Neuron (in vitro differentiated cells): ENCODE data around the gene SLC7A4.
"Not testable (repeated sequence)": the region's sequence is repeated elsewhere in the genome, so short reads cannot be mapped to it uniquely, and the experiment has no call there.

ENCODE experiments used
- H2AFZ ChIP-seq: one replicate; pipeline ENCODE4 v1.6.1; 2013; ENCODE audit warnings: low read depth, mild to moderate bottlenecking, inconsistent platforms, low read length, moderate library complexity
- H3K27me3 ChIP-seq: one replicate; pipeline ENCODE4 v1.6.1; 2013; ENCODE audit warnings: low read length; ENCODE audit not compliant: insufficient read depth
- H3K36me3 ChIP-seq: one replicate; pipeline ENCODE4 v1.6.1; 2013; ENCODE audit warnings: low read length; ENCODE audit not compliant: insufficient read depth
- H3K4me1 ChIP-seq: one replicate; pipeline ENCODE4 v1.6.1; 2013; ENCODE audit warnings: low read length; ENCODE audit not compliant: insufficient read depth
- H3K4me3 ChIP-seq: 2 replicates; pipeline ENCODE4 v1.5.1; 2013; ENCODE audit warnings: mild to moderate bottlenecking, low read length, moderate library complexity
- H3K9me3 ChIP-seq: one replicate; pipeline ENCODE4 v1.6.1; 2013; ENCODE audit warnings: low read length

SLC7A4 gene

DNA sequence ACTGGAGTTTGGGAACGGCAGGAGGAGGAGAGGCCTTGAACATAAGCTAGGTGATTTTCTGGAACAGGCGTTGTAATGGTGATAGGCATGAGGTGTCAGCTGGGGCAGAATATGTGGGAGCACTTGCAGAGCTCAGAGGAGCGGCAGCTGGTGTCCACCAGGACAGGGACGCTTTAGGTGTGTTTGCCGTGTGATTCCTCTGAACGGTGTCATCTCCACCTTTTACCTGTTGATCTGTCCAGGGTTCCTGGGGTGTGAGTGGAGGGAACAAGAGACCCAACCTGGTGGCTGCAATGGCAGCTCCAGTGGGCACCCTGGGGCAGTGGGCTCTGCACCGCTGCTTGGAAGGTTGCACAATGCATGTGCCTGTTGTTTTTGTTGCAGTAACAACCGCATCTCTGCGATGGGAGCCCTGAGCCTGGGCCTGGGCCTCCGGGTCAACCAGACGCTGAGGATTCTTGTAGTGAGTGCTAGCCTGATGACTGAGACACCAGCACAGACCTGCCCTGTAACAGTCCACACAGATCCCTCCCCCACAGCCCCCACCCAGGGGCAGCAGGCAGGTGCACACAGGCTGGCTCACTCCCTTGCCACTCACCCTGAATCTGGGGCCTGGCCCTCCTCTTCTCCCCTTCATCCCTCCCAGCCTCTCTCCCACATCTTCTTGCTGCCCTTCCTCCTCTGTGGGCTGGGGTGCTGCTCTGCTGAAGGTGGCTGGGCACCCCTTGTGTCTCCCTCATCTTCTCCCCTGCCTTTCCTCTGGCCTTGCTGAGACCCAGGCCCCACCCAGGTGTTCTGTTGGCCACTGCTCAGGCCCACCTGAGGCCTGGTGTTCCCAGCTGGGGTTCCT, 22.6 kb upstream of the SLC7A4 start:
- Histone ChIP-seq H3K4me1 (peaks cover 9% of the 10 kb centered on the region), H3K27me3 (peaks cover 6% of the 10 kb centered on the region), H3K36me3 (no peaks in the 10 kb centered on the region), H2AFZ (no peak overlapping the region), H3K9me3 (no peaks in the 10 kb centered on the region), H3K4me3 (no peak overlapping the region)

- peaks cover 6% of the 10 kb centered on the region for H3K27me3 ChIP-seq
- H3K4me3 ChIP-seq, result no peak overlapping the region
- no peak overlapping the region for H2AFZ ChIP-seq
- H3K4me1 ChIP-seq, result peaks cover 9% of the 10 kb centered on the region
- H3K9me3 ChIP-seq, result no peaks in the 10 kb centered on the region
- H3K36me3 ChIP-seq, result no peaks in the 10 kb centered on the region
Observed at GRCh38 chr22:21054046-21054713, 21.8 kb upstream of the SLC7A4 start.

DNA sequence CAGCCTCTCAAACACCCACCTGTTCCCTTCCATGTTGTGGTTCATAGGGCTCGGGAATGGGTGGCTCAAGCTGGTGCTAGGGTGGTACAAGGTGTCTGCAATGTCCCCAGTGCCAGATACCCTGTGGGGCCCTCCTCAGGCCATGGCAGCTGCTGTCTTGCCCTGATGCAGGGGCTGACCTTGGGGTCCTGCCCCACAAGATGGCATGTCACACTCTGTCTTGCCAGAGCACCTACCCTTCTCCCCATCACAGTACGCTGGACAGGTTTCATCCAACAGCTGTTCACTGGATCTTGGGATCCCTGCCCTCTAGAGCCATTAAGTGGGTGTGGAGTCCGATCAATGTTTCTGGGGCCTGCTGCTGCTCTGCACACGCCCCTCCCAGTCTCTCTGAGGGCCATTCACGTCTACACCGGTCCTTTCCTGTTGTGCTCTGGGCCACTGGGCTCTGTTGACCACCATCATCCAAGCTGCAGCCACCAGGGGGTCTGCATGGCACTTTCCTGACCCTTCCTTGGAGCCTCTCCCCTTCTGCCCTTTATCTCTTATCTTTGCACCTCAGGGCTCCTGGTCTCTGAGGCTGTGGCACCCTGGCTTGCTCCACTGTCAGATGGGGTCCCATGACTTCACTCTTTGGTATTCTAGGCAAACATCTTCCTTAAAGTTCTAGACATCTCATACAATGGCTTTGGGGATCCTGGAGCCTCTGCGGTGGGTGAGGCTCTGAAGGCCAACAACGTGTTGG, 20.5 kb upstream of the SLC7A4 start:
- H3K27me3 ChIP-seq, result peaks cover 6% of the 10 kb centered on the region
- H2AFZ ChIP-seq, result no peak overlapping the region
- no peaks in the 10 kb centered on the region for H3K36me3 ChIP-seq

DNA sequence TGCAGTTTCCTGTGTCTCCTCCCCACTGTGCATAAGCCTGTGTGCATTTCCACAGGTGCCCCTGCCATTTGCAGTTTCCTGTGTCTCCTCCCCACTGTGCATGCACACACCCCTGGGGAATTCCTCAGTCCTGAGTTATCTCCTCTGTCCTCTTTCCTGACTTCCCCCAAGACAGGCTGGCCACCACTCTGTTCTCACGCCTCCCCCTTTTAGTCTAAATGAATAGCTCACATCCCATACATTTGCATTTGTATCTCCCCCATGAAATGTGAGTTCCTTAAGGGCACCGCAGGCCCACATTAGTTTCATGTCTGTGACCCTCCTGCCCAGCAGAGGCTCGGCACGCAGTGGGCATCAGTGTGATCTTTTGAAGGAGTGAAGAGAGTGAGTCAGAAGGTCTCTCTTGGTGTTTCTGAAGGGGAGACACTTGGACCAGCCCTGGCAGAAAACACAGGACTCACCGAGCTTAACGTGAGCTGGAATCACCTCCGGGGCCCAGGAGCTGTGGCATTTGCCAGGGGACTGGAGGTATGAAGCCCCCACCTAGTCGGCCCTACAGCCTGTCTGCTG, 19.6 kb upstream of the SLC7A4 start:
- H3K27me3 ChIP-seq, result peaks cover 6% of the 10 kb centered on the region
- H3K4me1 ChIP-seq, result peaks cover 9% of the 10 kb centered on the region
- no peaks in the 10 kb centered on the region for H3K9me3 ChIP-seq
- no peaks in the 10 kb centered on the region for H3K36me3 ChIP-seq
- no peak overlapping the region for H3K4me3 ChIP-seq
- H2AFZ ChIP-seq, result no peak overlapping the region

More for the DNA sequence above, 20.5 kb upstream of the SLC7A4 start:
- H3K9me3 ChIP-seq, result no peaks in the 10 kb centered on the region
- H3K4me1 ChIP-seq, result peaks cover 9% of the 10 kb centered on the region
- no peak overlapping the region for H3K4me3 ChIP-seq

DNA sequence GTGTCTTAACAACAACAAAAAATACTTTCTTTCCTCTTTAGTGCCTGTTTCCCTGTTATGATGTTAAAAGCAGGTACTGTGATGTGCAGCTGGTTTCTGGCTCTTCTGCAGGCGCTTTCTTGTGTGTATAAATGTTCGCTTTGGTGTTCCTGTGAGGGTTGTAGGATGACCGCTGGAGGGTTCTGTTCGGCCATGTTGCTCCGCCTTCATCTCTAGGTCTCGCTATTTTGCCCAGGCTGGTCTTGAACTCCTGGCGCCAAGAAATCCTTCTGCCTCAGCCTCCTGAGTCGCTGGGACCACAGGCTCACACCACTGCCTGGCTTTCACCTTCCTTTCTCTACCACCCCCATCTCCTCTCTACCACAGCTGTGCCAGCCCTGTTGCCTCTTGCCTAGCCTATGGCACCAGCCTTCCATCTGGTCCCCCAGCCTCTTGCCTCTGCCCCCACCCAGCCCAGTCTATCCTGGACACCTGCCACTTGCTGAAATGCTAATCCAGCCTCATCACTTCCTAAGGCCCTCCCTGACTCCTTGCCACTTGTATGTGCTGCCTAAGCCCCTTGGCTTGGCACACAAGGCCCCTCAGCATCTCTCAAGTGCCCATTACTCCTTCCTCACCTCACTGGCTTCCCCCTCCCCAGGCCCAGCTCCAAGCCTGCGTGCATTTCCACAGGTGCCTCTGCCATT, 18.9 kb upstream of the SLC7A4 start:
- no peak overlapping the region for H3K4me3 ChIP-seq
- H3K4me1 ChIP-seq, result peaks cover 10% of the 10 kb centered on the region
- H3K36me3 ChIP-seq, result no peaks in the 10 kb centered on the region
- H3K9me3 ChIP-seq, result no peaks in the 10 kb centered on the region
- H2AFZ ChIP-seq, result no peak overlapping the region
- H3K27me3 ChIP-seq, result peaks cover 6% of the 10 kb centered on the region

- H3K36me3 ChIP-seq, H3K27me3 ChIP-seq, H3K4me3 ChIP-seq, H3K9me3 ChIP-seq, H2AFZ ChIP-seq: not testable (repeated sequence)
- peaks cover 27% of the 10 kb centered on the region for H3K4me1 ChIP-seq
Observed at GRCh38 chr22:21048965-21049364, 16.6 kb upstream of the SLC7A4 start.

DNA sequence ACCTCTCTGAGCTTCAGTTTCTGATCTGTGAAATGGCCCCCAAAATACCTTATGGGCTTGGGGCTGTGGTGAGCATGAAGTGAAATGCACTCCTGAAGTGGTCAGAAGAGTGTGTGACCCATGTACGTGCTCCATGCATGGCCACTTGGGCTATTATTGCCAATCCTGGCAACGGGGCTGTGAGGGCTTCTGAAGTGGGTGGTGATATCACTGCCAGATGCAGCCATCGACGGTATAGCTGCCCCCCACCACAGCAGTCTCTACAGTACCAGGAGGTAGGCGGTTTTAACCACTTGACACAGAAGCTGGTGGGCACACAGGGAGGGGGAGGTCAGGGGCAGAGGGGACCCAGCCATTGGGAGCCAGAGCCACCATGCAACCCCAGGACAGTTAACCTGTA, 16.1 kb upstream of the SLC7A4 start:
- not testable (repeated sequence) for H2AFZ ChIP-seq, H3K9me3 ChIP-seq

GRCh38 chr22:21047730-21048129, 15.4 kb upstream of the SLC7A4 start:
- Histone ChIP-seq H3K4me1 (peaks cover 30% of the 10 kb centered on the region), H3K27me3 (peaks cover 3% of the 10 kb centered on the region), H3K9me3 (no peaks in the 10 kb centered on the region)

More for the DNA sequence above, 16.1 kb upstream of the SLC7A4 start:
- H3K27me3 ChIP-seq, H3K4me3 ChIP-seq, H3K36me3 ChIP-seq: not testable (repeated sequence)
- peaks cover 30% of the 10 kb centered on the region for H3K4me1 ChIP-seq

DNA sequence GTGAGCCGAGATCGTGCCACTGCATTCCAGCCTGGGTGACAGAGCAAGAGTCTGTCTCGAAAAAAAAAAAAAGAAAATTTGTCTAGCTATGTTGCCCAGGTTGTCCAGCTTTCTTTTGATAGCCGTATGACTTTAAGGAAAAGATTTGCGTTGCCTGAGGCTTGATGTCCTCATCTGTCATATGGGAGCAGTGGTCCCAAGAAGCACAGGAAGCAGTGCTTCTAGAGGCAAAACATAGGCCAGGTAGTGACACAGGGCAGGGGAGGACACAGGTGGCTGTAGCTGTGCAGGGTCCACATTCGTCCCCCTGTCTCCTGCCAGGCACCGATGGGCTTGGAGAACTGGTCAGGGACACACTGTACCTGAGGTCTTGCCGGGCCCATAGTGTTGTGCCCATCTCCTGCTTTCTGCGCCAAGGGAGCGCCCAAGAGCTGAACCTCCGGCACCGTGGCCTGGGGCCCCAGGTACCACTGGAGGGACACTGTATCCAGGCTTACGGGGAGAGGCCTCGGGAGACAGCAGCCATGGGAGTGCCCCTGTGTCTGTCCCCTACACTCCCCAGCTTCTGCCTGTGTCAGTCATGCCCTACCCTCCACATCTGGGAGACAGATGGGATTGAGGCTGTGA, 14.8 kb upstream of the SLC7A4 start:
- Histone ChIP-seq H3K9me3 (no peaks in the 10 kb centered on the region), H2AFZ (no peak overlapping the region), H3K4me1 (peaks cover 30% of the 10 kb centered on the region), H3K4me3 (no peak overlapping the region), H3K27me3 (peaks cover 3% of the 10 kb centered on the region), H3K36me3 (no peaks in the 10 kb centered on the region)

More at GRCh38 chr22:21047730-21048129, 15.4 kb upstream of the SLC7A4 start:
- H3K36me3 ChIP-seq, result no peaks in the 10 kb centered on the region
- no peak overlapping the region for H2AFZ ChIP-seq
- no peak overlapping the region for H3K4me3 ChIP-seq

DNA sequence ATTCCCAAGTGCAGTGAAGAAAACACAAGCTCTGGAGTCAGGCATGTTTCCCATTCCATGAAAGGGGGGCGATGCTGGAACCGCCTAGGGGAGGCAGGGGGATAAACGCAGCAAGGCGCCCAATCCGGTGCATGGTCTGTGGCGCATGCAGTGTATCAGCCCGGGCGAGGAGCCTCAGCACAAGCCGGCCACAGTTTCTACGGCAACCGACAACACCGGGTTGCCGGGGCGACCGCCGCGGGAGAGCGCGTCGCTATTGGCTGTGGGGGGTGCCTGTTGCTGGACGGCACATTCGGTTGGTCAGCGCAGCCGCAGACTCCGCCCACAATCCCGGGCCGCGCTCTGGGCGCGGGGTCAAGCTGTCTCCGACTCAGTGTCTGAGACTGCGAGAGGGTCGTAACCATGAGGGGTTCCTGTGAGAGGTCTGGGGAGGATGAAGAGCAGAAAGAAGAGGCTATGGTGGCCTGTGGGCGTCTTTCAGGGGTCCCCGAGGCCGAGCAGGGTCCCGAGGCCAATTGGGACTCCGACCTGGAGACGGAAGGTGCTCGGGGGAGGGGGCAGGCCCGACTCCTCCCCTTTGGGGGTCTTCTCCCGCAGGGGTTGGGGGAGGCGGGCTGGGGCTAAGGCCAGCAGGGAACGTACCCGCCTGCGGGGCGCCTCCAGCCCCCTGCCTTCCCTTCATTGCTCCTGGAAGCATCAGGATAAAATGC, 13.4 kb upstream of the SLC7A4 start, which contains the start of gene LRRC74B:
LRRC74B (plus strand) TSS at position 362 of the 710 bp plus-strand sequence; CDS start at position 403, 41 bp downstream.
- Histone ChIP-seq H3K27me3 (peaks cover 3% of the 10 kb centered on the region), H3K4me3 (peak within 1 kb of the TSS; percentile 67), H3K9me3 (no peaks in the 10 kb centered on the region), H3K36me3 (no peaks in the 10 kb centered on the region), H2AFZ (peak within 1 kb of the TSS; percentile 82), H3K4me1 (peaks cover 21% of the 10 kb centered on the region)

GRCh38 chr22:21044931-21045584, 12.7 kb upstream of the SLC7A4 start:
- Histone ChIP-seq H3K4me3 (peak overlapping the region; percentile 67), H3K9me3 (no peaks in the 10 kb centered on the region), H3K36me3 (no peaks in the 10 kb centered on the region), H2AFZ (peak overlapping the region; percentile 39), H3K27me3 (peaks cover 3% of the 10 kb centered on the region), H3K4me1 (peaks cover 21% of the 10 kb centered on the region)
